ENCODE data around the gene DLX1.

GRCh38 chr2:172086241-172087206, 1.2 kb downstream of the DLX1 start:
- no peak for TF ChIP-seq POLR2A (IDR thresholded peaks at IDR 0.05; ENCODE audit: control extremely low read depth in 1 of 2, low read depth in 2 of 2, low read length in 2 of 2)
- peak in 2 of 3 experiments; percentile 16 to 36; a peak in 2 of 4 replicates for TF ChIP-seq CTCF (IDR thresholded peaks at IDR 0.05; ENCODE audit: control extremely low read depth in 1 of 3, insufficient read depth in 1 of 3, low read depth in 1 of 3, low read length in 3 of 3)
- TF ChIP-seq EZH2 (IDR thresholded peaks at IDR 0.05; ENCODE audit: low read depth, low read length, severe bottlenecking): peak; percentile 64

All from H1 (cell line).